ENCODE data around the gene RNF111. TPM values are rescaled to one million over a fixed set of nuclear protein-coding genes. Genes with fewer than 3 reads are reported as not detected.

The RNF111 gene
- 13.4 TPM for polyA plus RNA-seq (2012; ENCODE audit: missing spikeins)

- FAIRE-seq (peak; percentile 98), DNase-seq (ENCODE audit: insufficient read length) (peak; percentile 72)
- TF ChIP-seq POLR2A (IDR thresholded peaks at IDR 0.05; ENCODE audit: low read depth, low read length): peak; percentile 26; the same call in 1 of the 2 replicates
- no peak for TF ChIP-seq POLR2AphosphoS5 (IDR thresholded peaks at IDR 0.05; ENCODE audit: low read depth, low read length)
- TF ChIP-seq TAF1 (IDR thresholded peaks at IDR 0.05; ENCODE audit: borderline replicate concordance, low read depth, low read length): no peak
Measured at GRCh38 chr15:58987491-58988005, at the start of gene RNF111. Gene RNF111, plus strand, starts transcription at chr15:58987663. Its CDS starts 43,160 bp downstream, at chr15:59030823.

- no peak for TF ChIP-seq TAF1 (IDR thresholded peaks at IDR 0.05; ENCODE audit: borderline replicate concordance, low read depth, low read length)
- TF ChIP-seq POLR2AphosphoS5 (IDR thresholded peaks at IDR 0.05; ENCODE audit: low read depth, low read length): no peak
- no peak for TF ChIP-seq POLR2A (IDR thresholded peaks at IDR 0.05; ENCODE audit: low read depth, low read length)
- FAIRE-seq (no peak), DNase-seq (ENCODE audit: insufficient read length) (no peak)
Measured at GRCh38 chr15:58947179-58947578, 40.3 kb upstream of the RNF111 start.

GRCh38 chr15:58951388-58952007, 36.0 kb upstream of the RNF111 start:
- FAIRE-seq: no peak
- TF ChIP-seq TAF1 (IDR thresholded peaks at IDR 0.05; ENCODE audit: borderline replicate concordance, low read depth, low read length): no peak
- no peak for TF ChIP-seq POLR2A (IDR thresholded peaks at IDR 0.05; ENCODE audit: low read depth, low read length)
- no peak for TF ChIP-seq POLR2AphosphoS5 (IDR thresholded peaks at IDR 0.05; ENCODE audit: low read depth, low read length)

GRCh38 chr15:58952751-58953150, 34.7 kb upstream of the RNF111 start:
- TF ChIP-seq POLR2A (IDR thresholded peaks at IDR 0.05; ENCODE audit: low read depth, low read length) (no peak), POLR2AphosphoS5 (IDR thresholded peaks at IDR 0.05; ENCODE audit: low read depth, low read length) (no peak), TAF1 (IDR thresholded peaks at IDR 0.05; ENCODE audit: borderline replicate concordance, low read depth, low read length) (no peak)
- DNase-seq (ENCODE audit: insufficient read length) (no peak), FAIRE-seq (peak; percentile 67)

More at GRCh38 chr15:58951388-58952007, 36.0 kb upstream of the RNF111 start:
- no peak for DNase-seq (ENCODE audit: insufficient read length)

GRCh38 chr15:58957101-58957973, 30.1 kb upstream of the RNF111 start:
- peak; percentile 31 for DNase-seq (ENCODE audit: insufficient read length)
- FAIRE-seq: peak; percentile 98
- no peak for TF ChIP-seq POLR2A (IDR thresholded peaks at IDR 0.05; ENCODE audit: low read depth, low read length)
- TF ChIP-seq POLR2AphosphoS5 (IDR thresholded peaks at IDR 0.05; ENCODE audit: low read depth, low read length): no peak
- no peak for TF ChIP-seq TAF1 (IDR thresholded peaks at IDR 0.05; ENCODE audit: borderline replicate concordance, low read depth, low read length)

DNA sequence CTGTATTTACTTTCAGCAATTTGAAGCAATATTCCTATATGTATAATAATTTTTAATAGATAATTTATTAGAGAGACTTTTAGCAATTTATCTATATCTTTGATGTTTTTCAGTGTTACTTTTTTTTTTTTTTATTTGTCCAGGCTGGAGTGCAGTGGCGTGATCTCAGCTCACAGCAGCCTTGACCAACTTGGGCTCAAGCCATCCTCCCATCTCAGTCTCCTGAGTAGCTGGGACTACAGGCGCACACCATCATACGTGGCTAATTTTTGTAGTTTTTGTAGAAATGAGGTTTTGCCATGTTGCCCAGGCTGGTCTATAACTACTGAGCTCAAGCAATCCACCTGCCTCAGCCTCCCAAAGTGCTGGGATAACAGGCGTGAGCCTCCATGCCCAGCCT, 28.7 kb upstream of the RNF111 start:
- FAIRE-seq: no peak
- TF ChIP-seq POLR2AphosphoS5 (IDR thresholded peaks at IDR 0.05; ENCODE audit: low read depth, low read length) (no peak), TAF1 (IDR thresholded peaks at IDR 0.05; ENCODE audit: borderline replicate concordance, low read depth, low read length) (no peak), POLR2A (IDR thresholded peaks at IDR 0.05; ENCODE audit: low read depth, low read length) (no peak)
- DNase-seq (ENCODE audit: insufficient read length): no peak

GRCh38 chr15:58962136-58962535, 25.3 kb upstream of the RNF111 start:
- no peak for FAIRE-seq
- no peak for DNase-seq (ENCODE audit: insufficient read length)
- no peak for TF ChIP-seq POLR2AphosphoS5 (IDR thresholded peaks at IDR 0.05; ENCODE audit: low read depth, low read length)
- TF ChIP-seq POLR2A (IDR thresholded peaks at IDR 0.05; ENCODE audit: low read depth, low read length): no peak
- no peak for TF ChIP-seq TAF1 (IDR thresholded peaks at IDR 0.05; ENCODE audit: borderline replicate concordance, low read depth, low read length)

DNA sequence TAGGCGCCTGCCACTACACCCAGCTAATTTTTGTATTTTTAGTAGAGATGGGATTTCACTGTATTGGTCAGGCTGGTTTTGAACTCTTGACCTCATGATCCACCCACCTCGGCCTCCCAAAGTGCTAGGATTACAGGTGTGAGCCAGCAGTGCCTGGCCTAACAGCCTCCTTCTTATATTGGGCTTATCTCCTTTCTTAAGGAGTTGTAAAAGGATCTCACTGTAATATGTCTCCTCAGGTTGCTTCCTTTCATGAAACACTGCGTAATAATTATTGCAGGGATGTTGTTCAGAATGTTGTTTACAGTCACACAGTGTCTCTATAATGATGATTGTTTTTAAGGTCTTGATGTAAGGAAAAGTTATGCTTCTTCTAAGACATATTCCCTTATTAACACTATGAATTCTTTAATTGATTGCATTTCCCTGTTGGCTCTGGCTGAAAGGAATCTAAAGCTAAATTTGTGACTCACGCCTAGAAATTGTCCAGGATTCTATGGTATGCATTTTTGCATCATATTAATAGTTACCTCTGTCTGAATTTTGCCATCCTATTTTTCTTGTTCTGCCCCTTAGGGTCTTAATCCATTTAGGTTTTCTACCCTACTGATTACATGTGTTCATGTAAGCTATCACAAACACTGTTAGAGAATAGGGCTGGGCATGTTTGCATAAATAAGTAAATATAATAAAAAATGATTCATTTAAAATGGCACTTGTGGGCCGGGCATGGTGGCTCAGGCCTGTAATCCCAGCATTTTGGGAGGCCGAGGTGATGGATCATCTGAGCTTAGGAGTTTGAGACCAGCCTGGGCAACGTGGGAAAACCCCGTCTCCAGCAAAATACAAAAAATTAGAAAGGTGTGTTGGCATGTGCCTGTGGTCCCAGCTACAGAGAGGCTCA, 24.5 kb upstream of the RNF111 start:
- no peak for TF ChIP-seq TAF1 (IDR thresholded peaks at IDR 0.05; ENCODE audit: borderline replicate concordance, low read depth, low read length)
- TF ChIP-seq POLR2AphosphoS5 (IDR thresholded peaks at IDR 0.05; ENCODE audit: low read depth, low read length): no peak
- no peak for TF ChIP-seq POLR2A (IDR thresholded peaks at IDR 0.05; ENCODE audit: low read depth, low read length)
- DNase-seq (ENCODE audit: insufficient read length) (no peak), FAIRE-seq (peak; percentile 9)

GRCh38 chr15:58966698-58967097, 20.8 kb upstream of the RNF111 start:
- FAIRE-seq (no peak), DNase-seq (ENCODE audit: insufficient read length) (no peak)
- TF ChIP-seq POLR2AphosphoS5 (IDR thresholded peaks at IDR 0.05; ENCODE audit: low read depth, low read length) (no peak), POLR2A (IDR thresholded peaks at IDR 0.05; ENCODE audit: low read depth, low read length) (no peak), TAF1 (IDR thresholded peaks at IDR 0.05; ENCODE audit: borderline replicate concordance, low read depth, low read length) (no peak)

GRCh38 chr15:58967479-58967878, 20.0 kb upstream of the RNF111 start:
- TF ChIP-seq TAF1 (IDR thresholded peaks at IDR 0.05; ENCODE audit: borderline replicate concordance, low read depth, low read length) (no peak), POLR2A (IDR thresholded peaks at IDR 0.05; ENCODE audit: low read depth, low read length) (no peak), POLR2AphosphoS5 (IDR thresholded peaks at IDR 0.05; ENCODE audit: low read depth, low read length) (no peak)
- DNase-seq (ENCODE audit: insufficient read length) (no peak), FAIRE-seq (no peak)
